Psoas muscle (tissue), 8 donors: ENCODE results near the gene TANC1. TPM values are rescaled to one million over a fixed set of nuclear protein-coding genes. Genes with fewer than 3 reads are reported as not detected.

ENCODE experiments used
- ATAC-seq, 4 donors: fragments of 200-7000 bp; cut with Tn5 transposase; one replicate each; pipeline ENCODE4 v1.9.1; 2020; ENCODE audit warnings: moderate library complexity in 3 of 4, mild to moderate bottlenecking in 2 of 4
- DNase-seq, 2 donors: peaks; one replicate each; pipeline ENCODE4 v3.0.0-alpha.2; 2020
- H3K27ac ChIP-seq: fragments of 200-600 bp; one replicate; pipeline ENCODE4 v1.8.0; 2022
- H3K27me3 ChIP-seq, 3 donors: fragments of 200-600 bp in 1 of 3; one replicate each; pipeline versions ENCODE4 v1.6.1 to v1.8.0; 2013 to 2022; ENCODE audit warnings: low read length in 2 of 3, mild to moderate bottlenecking in 2 of 3, moderate library complexity in 1 of 3; ENCODE audit not compliant: insufficient read depth in 3 of 3
- H3K36me3 ChIP-seq, 2 donors: fragments of 200-600 bp in 1 of 2; one replicate each; pipeline versions ENCODE4 v1.6.1 to v1.8.0; 2013 to 2022; ENCODE audit warnings: low read depth in 1 of 2, mild to moderate bottlenecking in 1 of 2, moderate library complexity in 1 of 2; ENCODE audit not compliant: insufficient read depth in 1 of 2
- H3K4me1 ChIP-seq: fragments of 200-600 bp; one replicate; pipeline ENCODE4 v1.8.0; 2022
- H3K4me3 ChIP-seq: fragments of 200-600 bp; one replicate; pipeline ENCODE4 v1.8.0; 2022; ENCODE audit warnings: mild to moderate bottlenecking
- H3K9me3 ChIP-seq: fragments of 200-600 bp; one replicate; pipeline ENCODE4 v1.8.0; 2022
- CTCF ChIP-seq: fragments of 200-600 bp; IDR thresholded peaks from one replicate; pipeline ENCODE4 v1.8.0; 2022; ENCODE audit warnings: antibody characterized with exemption
- WGBS, 3 donors: extraction: QIAGEN DNeasy Blood & Tissue Kit; methylation state at CpG; one replicate each; pipeline versions ENCODE4 v1.1.6 to v1.1.7; 2013; 5-methylcytosine and 5-hydroxymethylcytosine counted together
- intact Hi-C, 2 donors: fragments of 100-400 bp; cut with DNase I; formaldehyde crosslinking; loops; one replicate each; pipeline versions ENCODE4 v1.11.0 to v1.14.2; 2022
- polyA plus RNA-seq, 3 donors: library from polyadenylated mRNA; stranded (reverse); fragments of 200-250 nt; gene quantifications; one replicate each; pipeline ENCODE4 v1.2.3, GENCODE V29; 2013
- total RNA-seq, 4 donors: library from RNA; stranded (reverse); fragmentation: NEBNext Ultra II Directional in 2 of 4; extraction: Animal tissue kit (Norgen Biotek cat#: 25700) in 2 of 4; gene quantifications; one replicate each; pipeline versions ENCODE4 v1.2.1 to v1.2.4, GENCODE V29; 2021 to 2023
- donor health status: healthy with polysubstance abuse.
- donor health status: DM: no; HTN: no; CAD: no; lungs with moderate emphysema.
- donor health status: Bipolar disorder and iron deficiency.
- donor health status: healthy.
- donor health status: DM: yes; HTN: yes; CAD: no.
- donor health status: DM: no; HTN: no; CAD: no.
- donor health status: DM: no; HTN: no; CAD: no.
- donor health status: DM: yes; HTN: yes; CAD: no.

The TANC1 gene
- total and polyA plus RNA-seq, 7 donors = 1.9 to 7.5 (median 3.2) TPM

- Histone ChIP-seq H3K9me3 (no peaks in the 10 kb centered on the region), H3K27ac (no peak overlapping the region), H3K4me3 (no peak overlapping the region), H3K36me3 (peaks cover 0 to 42% of the 10 kb centered on the region in 2 donors), H3K27me3 (no peaks in the 10 kb centered on the region), H3K4me1 (peaks cover 2% of the 10 kb centered on the region)
- intact Hi-C loops = loop anchor here in 1 of 2 donors (5.0 kb wide), 1 partner anchor 433 kb away; the partner anchor contains the start of gene MARCHF7
- TF ChIP-seq CTCF = no peak
- no peak for ATAC-seq
- DNase-seq = no peak
- 97 to 99% (median 98%) methylated on average over 2 of the region's 2 CpGs for WGBS, 3 donors
Measured at GRCh38 chr2:159279700-159280099, 311.3 kb downstream of the TANC1 start.

DNA sequence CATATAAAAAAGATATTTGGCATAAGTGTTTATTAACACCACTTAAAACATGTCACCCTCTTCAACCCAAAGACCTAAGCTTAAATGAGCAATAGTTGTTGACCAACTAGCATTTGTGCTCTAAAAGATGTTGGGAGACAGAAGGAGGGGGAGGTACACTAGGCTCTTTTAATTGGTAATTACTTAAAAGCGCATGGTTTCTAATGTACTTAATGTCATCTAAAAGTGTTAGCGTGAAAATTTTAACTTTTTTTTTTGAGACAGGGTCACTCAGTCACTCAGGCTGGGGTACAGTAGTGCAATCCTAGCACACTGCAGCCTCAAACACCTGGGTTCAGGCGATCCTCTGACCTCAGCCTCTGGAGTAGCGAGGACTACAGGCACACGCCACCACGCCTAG lies 312.6 kb downstream of the TANC1 start:
- no peak overlapping the region for H3K4me3 ChIP-seq
- no peak for DNase-seq
- intact Hi-C loops = loop anchor here in 1 of 2 donors (5.0 kb wide), 1 partner anchor 431 kb away; the partner anchor contains the start of gene MARCHF7
- ATAC-seq = no peak
- peaks cover 0 to 37% of the 10 kb centered on the region in 2 donors for H3K36me3 ChIP-seq
- no peaks in the 10 kb centered on the region for H3K27me3 ChIP-seq
- no peak for TF ChIP-seq CTCF
- H3K9me3 ChIP-seq = no peaks in the 10 kb centered on the region
- H3K27ac ChIP-seq = no peak overlapping the region
- peaks cover 14% of the 10 kb centered on the region for H3K4me1 ChIP-seq
- 98 to 99% (median 98%) methylated on average over 6 of the region's 6 CpGs for WGBS, 3 donors

Other genes with a start within 250 kb of the TANC1 start
- gene DAPL1, start 173.3 kb upstream of the TANC1 start, total RNA-seq = not detected
- not detected for gene DAPL1, start 173.3 kb upstream of the TANC1 start, polyA plus RNA-seq